Measurements from ENCODE around the gene C1QTNF8. TPM values are rescaled to one million over a fixed set of nuclear protein-coding genes. Genes with fewer than 3 reads are reported as not detected.

Gene C1QTNF8
- total RNA-seq, 2 experiments from 2014 or later: not detected

DNA sequence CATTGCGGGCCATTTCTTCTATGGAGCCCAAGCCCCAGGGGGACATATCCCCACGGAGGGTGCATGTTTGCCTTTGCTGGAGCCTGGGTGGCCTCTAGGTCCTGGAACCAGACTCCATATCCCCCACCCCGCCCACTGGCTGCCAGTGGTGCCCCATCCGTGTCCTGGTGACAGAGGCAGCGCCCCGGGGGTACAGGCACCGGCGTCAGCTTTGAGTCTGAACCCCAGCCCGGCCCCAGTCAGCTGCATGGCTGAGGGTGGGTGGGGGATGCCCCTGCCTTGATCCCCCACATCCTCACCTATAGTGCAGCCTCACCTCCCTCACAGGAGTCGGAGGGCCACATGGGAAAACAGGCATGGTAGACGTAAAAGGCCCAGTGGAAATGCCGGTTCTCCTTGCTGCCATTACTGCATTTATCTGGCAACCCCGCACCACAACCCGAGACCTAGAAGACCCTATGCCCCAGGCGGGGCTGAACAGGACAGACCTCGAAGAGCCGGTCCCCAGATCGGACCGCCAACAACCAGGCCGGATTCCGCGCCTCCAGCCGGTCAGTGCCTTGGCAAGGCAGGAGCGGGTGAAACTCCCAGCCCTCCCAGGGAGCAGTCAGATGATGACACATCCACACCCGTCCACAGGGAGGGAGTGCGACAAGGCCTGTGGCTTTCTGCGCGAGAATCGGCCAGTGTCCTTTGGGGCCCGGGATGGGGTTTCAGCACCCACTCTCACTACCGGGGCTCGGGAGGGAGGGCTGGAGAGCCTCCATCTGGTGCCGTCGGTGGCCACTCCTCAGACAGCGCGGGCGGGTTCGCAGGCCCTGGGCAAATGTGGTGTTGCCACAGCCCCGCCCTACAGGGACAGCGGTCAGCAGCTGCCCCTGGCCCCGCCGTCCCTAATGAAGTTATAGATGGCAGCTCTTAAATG is 35.4 kb downstream of the C1QTNF8 start:
- no peaks in the 10 kb centered on the region for H3K9me3 ChIP-seq (ENCODE audit: low read length)
- POLR2A ChIA-PET: no interaction called here
- H3K4me3 ChIP-seq (ENCODE audit: low read depth, low read length, poor library complexity, severe bottlenecking): no peak overlapping the region
- BruUV-seq (replicated peaks): no TSS peak
- no peaks in the 10 kb centered on the region for H3K4me1 ChIP-seq (ENCODE audit: insufficient read depth, low read length, poor library complexity, severe bottlenecking)
- no peaks in the 10 kb centered on the region for H3K79me2 ChIP-seq (ENCODE audit: insufficient read depth, low read depth, low read length)
- H3K36me3 ChIP-seq (ENCODE audit: insufficient read depth, low read length): no peaks in the 10 kb centered on the region
- TF ChIP-seq, protein P1, sequence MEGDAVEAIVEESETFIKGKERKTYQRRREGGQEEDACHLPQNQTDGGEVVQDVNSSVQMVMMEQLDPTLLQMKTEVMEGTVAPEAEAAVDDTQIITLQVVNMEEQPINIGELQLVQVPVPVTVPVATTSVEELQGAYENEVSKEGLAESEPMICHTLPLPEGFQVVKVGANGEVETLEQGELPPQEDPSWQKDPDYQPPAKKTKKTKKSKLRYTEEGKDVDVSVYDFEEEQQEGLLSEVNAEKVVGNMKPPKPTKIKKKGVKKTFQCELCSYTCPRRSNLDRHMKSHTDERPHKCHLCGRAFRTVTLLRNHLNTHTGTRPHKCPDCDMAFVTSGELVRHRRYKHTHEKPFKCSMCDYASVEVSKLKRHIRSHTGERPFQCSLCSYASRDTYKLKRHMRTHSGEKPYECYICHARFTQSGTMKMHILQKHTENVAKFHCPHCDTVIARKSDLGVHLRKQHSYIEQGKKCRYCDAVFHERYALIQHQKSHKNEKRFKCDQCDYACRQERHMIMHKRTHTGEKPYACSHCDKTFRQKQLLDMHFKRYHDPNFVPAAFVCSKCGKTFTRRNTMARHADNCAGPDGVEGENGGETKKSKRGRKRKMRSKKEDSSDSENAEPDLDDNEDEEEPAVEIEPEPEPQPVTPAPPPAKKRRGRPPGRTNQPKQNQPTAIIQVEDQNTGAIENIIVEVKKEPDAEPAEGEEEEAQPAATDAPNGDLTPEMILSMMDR (conservative IDR thresholded peaks at IDR 0.05; ENCODE audit: low read length): no peak
- TF ChIP-seq EZH2phosphoT487 (IDR thresholded peaks at IDR 0.05; ENCODE audit: borderline replicate concordance, low read depth, low read length): no peak
- intact Hi-C loops (cut with micrococcal nuclease; ENCODE audit: unreplicated experiment): no loop called here
- DNase-seq (ENCODE audit: low spot score): no peak
- H3K27ac ChIP-seq (ENCODE audit: low read depth, low read length, poor library complexity, severe bottlenecking): no peak overlapping the region
- CTCF ChIA-PET (ENCODE audit: unreplicated experiment): no interaction called here
- H3K4me2 ChIP-seq (ENCODE audit: low read length): no peak overlapping the region
- no peaks in the 10 kb centered on the region for H4K20me1 ChIP-seq (ENCODE audit: insufficient read depth, low read length)
- no peak overlapping the region for H2AFZ ChIP-seq (ENCODE audit: low read length)
- no peaks in the 10 kb centered on the region for H3K9me2 ChIP-seq (ENCODE audit: insufficient read depth, low read length)

DNA sequence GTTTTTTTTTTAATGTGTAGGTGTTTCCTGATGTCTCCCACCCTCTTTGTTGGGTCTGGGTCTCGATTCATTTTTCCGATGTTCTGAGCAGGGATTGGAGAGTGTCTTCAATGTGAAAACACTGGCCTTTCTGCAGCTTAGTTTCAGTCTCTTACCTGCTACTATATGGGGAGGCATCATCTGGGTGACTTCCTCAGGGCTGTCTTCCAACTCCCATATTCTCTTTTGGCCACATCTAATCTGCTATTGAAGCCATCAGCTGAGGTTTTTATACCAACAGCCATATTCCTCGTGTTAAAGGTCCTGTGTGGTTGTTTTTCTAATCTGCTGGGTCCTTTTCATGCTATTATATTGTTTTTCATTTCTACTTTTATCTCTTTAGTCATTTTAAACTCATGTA is 36.7 kb downstream of the C1QTNF8 start:
- BruUV-seq (replicated peaks): no TSS peak
- intact Hi-C loops (cut with micrococcal nuclease; ENCODE audit: unreplicated experiment): no loop called here

More for the DNA sequence above, 36.7 kb downstream of the C1QTNF8 start:
- Histone ChIP-seq H3K9me2 (ENCODE audit: insufficient read depth, low read length) (no peaks in the 10 kb centered on the region), H3K36me3 (ENCODE audit: insufficient read depth, low read length) (no peaks in the 10 kb centered on the region), H3K79me2 (ENCODE audit: insufficient read depth, low read depth, low read length) (no peaks in the 10 kb centered on the region), H3K4me1 (ENCODE audit: insufficient read depth, low read length, poor library complexity, severe bottlenecking) (no peaks in the 10 kb centered on the region), H2AFZ (ENCODE audit: low read length) (no peak overlapping the region), H3K9me3 (ENCODE audit: low read length) (no peaks in the 10 kb centered on the region), H3K4me3 (ENCODE audit: low read depth, low read length, poor library complexity, severe bottlenecking) (no peak overlapping the region), H4K20me1 (ENCODE audit: insufficient read depth, low read length) (no peaks in the 10 kb centered on the region), H3K27ac (ENCODE audit: low read depth, low read length, poor library complexity, severe bottlenecking) (no peak overlapping the region), H3K4me2 (ENCODE audit: low read length) (no peak overlapping the region)
- CTCF ChIA-PET (ENCODE audit: unreplicated experiment): no interaction called here
- POLR2A ChIA-PET: no interaction called here
- no peak for DNase-seq (ENCODE audit: low spot score)
- TF ChIP-seq, protein P1 (conservative IDR thresholded peaks at IDR 0.05; ENCODE audit: low read length): no peak
- TF ChIP-seq EZH2phosphoT487 (IDR thresholded peaks at IDR 0.05; ENCODE audit: borderline replicate concordance, low read depth, low read length): no peak
